H1 (cell line): Measurements from ENCODE around the gene RFK. TPM values are rescaled to one million over a fixed set of nuclear protein-coding genes. Genes with fewer than 3 reads are reported as not detected.

Experiments
- CTCF ChIA-PET: fragments of 300-600 bp; sonication (Branson Sonifier 250); formaldehyde crosslinking; loops from one replicate; lab custom pipeline; 2021; ENCODE audit not compliant: partially characterized antibody; lab: Charles Lee
- POLR2A ChIA-PET: fragments of 300-600 bp; sonication (Branson Sonifier 250); formaldehyde crosslinking; loops from one replicate; lab custom pipeline; 2021; ENCODE audit warnings: inconsistent platforms; ENCODE audit not compliant: partially characterized antibody; lab: Charles Lee
- DNase-seq, 2 experiments: peaks; one replicate each; pipeline versions ENCODE4 v3.0.0 to v3.0.0-alpha.2; 2010 to 2022; ENCODE audit warnings: low spot score in 2 of 2, low read depth in 1 of 2, mixed read lengths in 1 of 2
- FAIRE-seq: peaks from 2 replicates; lab custom pipeline; 2011; peaks lifted over from hg19 to GRCh38; lab: Jason Lieb, UNC
- H2AFZ ChIP-seq: 2 replicates; pipeline ENCODE4 v1.8.1; 2012; ENCODE audit warnings: low read length, inconsistent platforms
- H2AK5ac ChIP-seq: 2 replicates; pipeline ENCODE4 v1.6.1; 2013; ENCODE audit warnings: low read depth, low read length
- H2BK120ac ChIP-seq: replicated peaks from 2 replicates; pipeline ENCODE3; 2013; ENCODE audit warnings: low read depth, low read length, inconsistent platforms
- H2BK12ac ChIP-seq: 2 replicates; pipeline ENCODE4 v1.6.1; 2013; ENCODE audit warnings: low read depth, low read length
- H2BK15ac ChIP-seq: 2 replicates; pipeline ENCODE4 v1.6.1; 2013; ENCODE audit warnings: low read length
- H2BK20ac ChIP-seq: 2 replicates; pipeline ENCODE4 v1.6.1; 2013; ENCODE audit warnings: low read length
- H2BK5ac ChIP-seq: 2 replicates; pipeline ENCODE4 v1.6.1; 2013; ENCODE audit warnings: low read depth, low read length
- H3K14ac ChIP-seq: 2 replicates; pipeline ENCODE4 v1.6.1; 2013; ENCODE audit warnings: inconsistent platforms; ENCODE audit not compliant: insufficient read length
- H3K18ac ChIP-seq: 2 replicates; pipeline ENCODE4 v1.6.1; 2013; ENCODE audit warnings: low read length; ENCODE audit errors: extremely low read depth
- H3K23ac ChIP-seq: 2 replicates; pipeline ENCODE4 v1.6.1; 2013; ENCODE audit warnings: inconsistent platforms; ENCODE audit not compliant: insufficient read length
- H3K23me2 ChIP-seq: 2 replicates; pipeline ENCODE4 v1.6.1; 2013; ENCODE audit warnings: low read depth, low read length
- H3K27ac ChIP-seq: 2 replicates; pipeline ENCODE4 v1.6.1; 2011; ENCODE audit warnings: low read depth, low read length, inconsistent platforms
- H3K27me3 ChIP-seq, 4 experiments: replicated peaks in 1 of 4; 1 replicate in 1 of 4; 2 replicates in 3 of 4; pipeline versions ENCODE4 v1.6.1 to v1.8.1; 2011 to 2013; ENCODE audit warnings: low read length in 3 of 4, mild to moderate bottlenecking in 3 of 4, inconsistent platforms in 2 of 4, mixed read lengths in 2 of 4, moderate library complexity in 1 of 4; ENCODE audit not compliant: control insufficient read depth in 3 of 4, insufficient read depth in 3 of 4; ENCODE audit errors: extremely low read depth in 1 of 4
- H3K36me3 ChIP-seq, 4 experiments: 2 replicates each; pipeline versions ENCODE4 v1.6.1 to v1.8.1; 2011 to 2013; ENCODE audit warnings: mild to moderate bottlenecking in 4 of 4, low read length in 3 of 4, moderate library complexity in 2 of 4, control low read depth in 1 of 4, inconsistent platforms in 1 of 4; ENCODE audit not compliant: insufficient read depth in 4 of 4, control insufficient read depth in 2 of 4
- H3K4ac ChIP-seq: replicated peaks from 2 replicates; pipeline ENCODE3; 2013; ENCODE audit warnings: low read length, low read depth, mixed read lengths, inconsistent platforms; ENCODE audit not compliant: insufficient read length
- H3K4me1 ChIP-seq, 4 experiments: replicated peaks in 1 of 4; 1 replicate in 1 of 4; 2 replicates in 3 of 4; pipeline versions ENCODE4 v1.6.1 to v1.8.1; 2011 to 2013; ENCODE audit warnings: low read length in 3 of 4, inconsistent platforms in 2 of 4, mixed read lengths in 1 of 4; ENCODE audit not compliant: insufficient read depth in 4 of 4, control insufficient read depth in 3 of 4
- H3K4me2 ChIP-seq, 2 experiments: 2 replicates each; pipeline versions ENCODE4 v1.6.1 to v1.8.1; 2011 to 2013; ENCODE audit warnings: low read depth in 2 of 2, low read length in 2 of 2, control low read depth in 1 of 2, inconsistent platforms in 1 of 2, mild to moderate bottlenecking in 1 of 2; ENCODE audit not compliant: insufficient read depth in 1 of 2
- H3K4me3 ChIP-seq, 4 experiments: fragments of 200-600, 300-600 bp in 1 of 4; sonication (generic), shearing (Covaris generic), sonication (Bioruptor Twin) in 1 of 4; 2 replicates each; pipeline versions ENCODE4 v1.5.1 to v1.8.1; 2011 to 2016; ENCODE audit warnings: low read length in 4 of 4, low read depth in 3 of 4, control low read depth in 2 of 4, inconsistent platforms in 2 of 4, mild to moderate bottlenecking in 2 of 4, mixed read lengths in 1 of 4, moderate library complexity in 1 of 4; ENCODE audit not compliant: insufficient read depth in 2 of 4; ENCODE audit errors: extremely low read depth in 1 of 4
- H3K56ac ChIP-seq: replicated peaks from 2 replicates; pipeline ENCODE3; 2013; ENCODE audit warnings: low read depth, mild to moderate bottlenecking, mixed read lengths, low read length, inconsistent platforms; ENCODE audit not compliant: insufficient read length
- H3K79me1 ChIP-seq: 2 replicates; pipeline ENCODE4 v1.6.1; 2013; ENCODE audit warnings: low read depth, low read length, control low read depth
- H3K79me2 ChIP-seq, 2 experiments: 2 replicates each; pipeline versions ENCODE4 v1.6.1 to v1.8.1; 2012 to 2013; ENCODE audit warnings: low read length in 2 of 2, mild to moderate bottlenecking in 2 of 2, inconsistent platforms in 1 of 2; ENCODE audit not compliant: insufficient read depth in 2 of 2, control insufficient read depth in 1 of 2
- H3K9ac ChIP-seq, 4 experiments: replicated peaks in 1 of 4; 1 replicate in 1 of 4; 2 replicates in 3 of 4; pipeline versions ENCODE4 v1.6.1 to v1.8.1; 2011 to 2013; ENCODE audit warnings: low read depth in 3 of 4, low read length in 3 of 4, control low read depth in 2 of 4, mild to moderate bottlenecking in 2 of 4, moderate library complexity in 2 of 4, inconsistent platforms in 1 of 4; ENCODE audit errors: extremely low read depth in 1 of 4
- H3K9me3 ChIP-seq, 2 experiments: 2 replicates each; pipeline versions ENCODE4 v1.6.1 to v1.8.1; 2012 to 2013; ENCODE audit warnings: mild to moderate bottlenecking in 2 of 2, moderate library complexity in 2 of 2, control low read depth in 1 of 2, inconsistent platforms in 1 of 2, low read depth in 1 of 2, low read length in 1 of 2, mixed read lengths in 1 of 2; ENCODE audit not compliant: insufficient read depth in 2 of 2
- H4K20me1 ChIP-seq, 2 experiments: replicated peaks in 1 of 2; 2 replicates each; pipeline versions ENCODE3 to v1.8.1; 2011 to 2013; ENCODE audit warnings: inconsistent platforms in 2 of 2, low read length in 2 of 2, mild to moderate bottlenecking in 1 of 2; ENCODE audit not compliant: insufficient read depth in 2 of 2, control insufficient read depth in 1 of 2
- H4K5ac ChIP-seq: 2 replicates; pipeline ENCODE4 v1.6.1; 2013; ENCODE audit warnings: low read length, low read depth, mixed read lengths, inconsistent platforms; ENCODE audit not compliant: insufficient read length
- H4K8ac ChIP-seq: 2 replicates; pipeline ENCODE4 v1.8.0; 2013; ENCODE audit warnings: mild to moderate bottlenecking, moderate library complexity, low read length, inconsistent platforms; ENCODE audit not compliant: insufficient read depth; ENCODE audit errors: extremely low read depth
- H4K91ac ChIP-seq: replicated peaks from 2 replicates; pipeline ENCODE3; 2013; ENCODE audit warnings: low read length, mixed read lengths, inconsistent platforms; ENCODE audit not compliant: insufficient read length
- CBX5 ChIP-seq: fragments of 300-800, 300-1000 bp; sonication (generic); IDR thresholded peaks from 2 replicates; pipeline ENCODE4 v1.7.1; 2016; ENCODE audit warnings: antibody characterized with exemption, low read length, low read depth
- CREB1 ChIP-seq: IDR thresholded peaks from 2 replicates; pipeline ENCODE4 v1.6.1; 2012; ENCODE audit warnings: inconsistent platforms
- CTBP2 ChIP-seq: IDR thresholded peaks from 2 replicates; pipeline ENCODE4 v1.7.0; 2011; ENCODE audit warnings: borderline replicate concordance, mild to moderate bottlenecking, moderate library complexity, mixed read lengths, low read length; ENCODE audit not compliant: insufficient read depth, insufficient read length
- JUN ChIP-seq: IDR thresholded peaks from 2 replicates; pipeline ENCODE4 v1.6.1; 2011; ENCODE audit warnings: low read depth, mild to moderate bottlenecking, improper control_type of control experiment, low read length
- RAD21 ChIP-seq, 2 experiments: IDR thresholded peaks in 1 of 2; conservative IDR thresholded peaks in 1 of 2; 2 replicates each; pipeline ENCODE4 v1.6.1; 2011; ENCODE audit warnings: low read depth in 2 of 2, low read length in 2 of 2, improper control_type of control experiment in 1 of 2, inconsistent platforms in 1 of 2, mild to moderate bottlenecking in 1 of 2, moderate library complexity in 1 of 2
- SUZ12 ChIP-seq: fragments of 200-600 bp; sonication (generic); IDR thresholded peaks from 2 replicates; pipeline ENCODE4 v1.6.1; 2012; ENCODE audit warnings: mild to moderate bottlenecking, inconsistent platforms, low read length, moderate library complexity, mixed read lengths
- ZNF274 ChIP-seq: IDR thresholded peaks from 2 replicates; pipeline ENCODE4 v1.7.0; 2012; ENCODE audit warnings: low read length, borderline replicate concordance; ENCODE audit errors: extremely low read depth
- WGBS, 2 experiments: shearing (Covaris generic) in 1 of 2; methylation state at CpG; one replicate each; pipeline versions ENCODE4 v1.1.6 to v1.1.7; 2013 to 2015; ENCODE audit warnings: low lambda C conversion rate in 2 of 2, mixed read lengths in 2 of 2, inconsistent platforms in 1 of 2, low coverage in 1 of 2, missing lambda C conversion rate in 1 of 2; ENCODE audit not compliant: insufficient replicate concordance in 2 of 2, insufficient coverage in 1 of 2, insufficient read length in 1 of 2; ENCODE audit errors: extremely low coverage in 1 of 2, missing lambda C conversion rate in 1 of 2; 5-methylcytosine and 5-hydroxymethylcytosine counted together
- polyA plus RNA-seq, 7 experiments: library from polyadenylated mRNA; depleted of rRNA in 3 of 7; stranded (reverse) in 5 of 7; unstranded in 2 of 7; fragments of >200 nt in 5 of 7; fragments of 200-250 nt in 2 of 7; gene quantifications; 1 replicate in 5 of 7; 2 replicates in 1 of 7; 4 replicates in 1 of 7; pipeline versions ENCODE4 v1.2.1 to v1.2.3, GENCODE V29; 2011 to 2013; ENCODE audit warnings: missing spikeins in 2 of 7, mixed read lengths in 2 of 7
- total RNA-seq: library from RNA; stranded (reverse); fragmentation: NEBNext Ultra II Directional; extraction: Animal tissue kit (Norgen Biotek cat#: 25700); gene quantifications from 2 replicates; pipeline ENCODE4 v1.2.1, GENCODE V29; 2021

The RFK gene
- total and polyA plus RNA-seq, 2 of the 8 experiments (the other 6 are each of a cell fraction or from before 2014, with no cell fraction given) = 4.3 to 10.6 TPM

DNA sequence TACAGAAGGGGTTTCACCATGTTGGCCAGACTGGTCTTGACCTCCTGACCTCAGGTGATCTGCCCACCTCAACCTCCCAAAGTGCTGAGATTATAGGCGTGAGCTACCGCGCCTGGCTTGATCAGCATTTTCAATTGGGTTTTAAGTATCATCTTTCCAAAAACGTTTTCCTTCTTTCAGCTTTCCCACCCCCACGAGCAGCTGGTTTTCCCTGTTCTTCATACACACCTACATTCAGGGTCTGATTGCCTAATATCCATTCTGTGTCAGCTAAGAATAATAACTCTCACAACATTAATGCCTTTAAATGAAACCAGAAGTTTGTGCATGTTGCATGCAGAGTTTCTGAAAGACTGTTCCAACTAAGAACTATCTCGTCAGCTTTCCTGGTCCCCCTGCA, 38.3 kb downstream of the RFK start:
- no peak overlapping the region for H3K56ac ChIP-seq
- no peak overlapping the region for H2BK5ac ChIP-seq
- H2BK15ac ChIP-seq = no peak overlapping the region
- H3K79me1 ChIP-seq = no peaks in the 10 kb centered on the region
- FAIRE-seq = no peak
- no peaks in the 10 kb centered on the region for H3K23me2 ChIP-seq
- no peak overlapping the region for H3K18ac ChIP-seq
- H3K9ac ChIP-seq = no peak overlapping the region
- no peaks in the 10 kb centered on the region for H3K79me2 ChIP-seq
- ChIA-PET POLR2A (no interaction called here), CTCF (interaction anchor here (1.4 to 1.6 kb wide), 2 partner anchors 38 to 1090 kb away, joined by 3 to 4 read pairs; partner anchors contain the start of gene RFK)
- H2AK5ac ChIP-seq = no peak overlapping the region
- H3K4me1 ChIP-seq = no peaks in the 10 kb centered on the region
- H3K14ac ChIP-seq = no peak overlapping the region
- no peak overlapping the region for H3K4me3 ChIP-seq
- H3K23ac ChIP-seq = no peak overlapping the region
- no peak overlapping the region for H2BK12ac ChIP-seq
- no peak overlapping the region for H2AFZ ChIP-seq
- 86% methylated on average over 6 of the region's 6 CpGs; no CpG with 5 or more reads in 1 of the 2 experiments for WGBS, 2 experiments
- no peak overlapping the region for H4K8ac ChIP-seq
- no peak overlapping the region for H3K4ac ChIP-seq
- H4K20me1 ChIP-seq = no peaks in the 10 kb centered on the region
- H3K9me3 ChIP-seq = no peaks in the 10 kb centered on the region
- no peak overlapping the region for H2BK120ac ChIP-seq
- no peak overlapping the region for H4K91ac ChIP-seq
- H3K36me3 ChIP-seq = no peaks in the 10 kb centered on the region
- H3K27ac ChIP-seq = no peak overlapping the region
- no peak overlapping the region for H2BK20ac ChIP-seq
- TF ChIP-seq SUZ12 (no peak), CTBP2 (no peak), RAD21 (IDR thresholded peaks at IDR 0.05 in 1 of 2, conservative IDR thresholded peaks at IDR 0.05 in 1 of 2; ENCODE audit: low read depth in 2 of 2, low read length in 2 of 2) (no peak), CREB1 (no peak), CBX5 (no peak), ZNF274 (no peak), JUN (no peak)
- H3K4me2 ChIP-seq = no peak overlapping the region
- no peaks in the 10 kb centered on the region for H3K27me3 ChIP-seq
- no peak for DNase-seq
- H4K5ac ChIP-seq = no peak overlapping the region
